Measurements from ENCODE around the gene SLC30A4. TPM values are rescaled to one million over a fixed set of nuclear protein-coding genes. Genes with fewer than 3 reads are reported as not detected.
"Not testable (repeated sequence)": the region's sequence is repeated elsewhere in the genome, so short reads cannot be mapped to it uniquely, and the experiment has no call there.

Gene SLC30A4
- 1.6 TPM for total RNA-seq

GRCh38 chr15:45522328-45523165, at the start of gene SLC30A4:
Gene SLC30A4 (minus strand): TSS chr15:45522755. CDS start chr15:45522354, 401 bp downstream.
- peak; percentile 42 to 69 (median 68) for DNase-seq (ENCODE audit: low read depth in 2 of 3, low spot score in 2 of 3)

GRCh38 chr15:45555934-45556608, 33.5 kb upstream of the SLC30A4 start:
- peak in 1 of 3 donors; percentile 9 for DNase-seq (ENCODE audit: low read depth in 2 of 3, low spot score in 2 of 3)

- no peak for DNase-seq (ENCODE audit: low read depth in 2 of 3, low spot score in 2 of 3)
These were observed 29.1 kb upstream of the SLC30A4 start for GRCh38 chr15:45551676-45552075.

- DNase-seq (ENCODE audit: low read depth in 2 of 3, low spot score in 2 of 3), result no peak
These were observed 27.9 kb upstream of the SLC30A4 start for GRCh38 chr15:45550436-45550835.

GRCh38 chr15:45549541-45550220, 27.1 kb upstream of the SLC30A4 start:
- DNase-seq (ENCODE audit: low read depth in 2 of 3, low spot score in 2 of 3), result no peak

GRCh38 chr15:45548753-45549520, 26.4 kb upstream of the SLC30A4 start:
- DNase-seq (ENCODE audit: low read depth in 2 of 3, low spot score in 2 of 3), result no peak

- DNase-seq (ENCODE audit: low read depth in 2 of 3, low spot score in 2 of 3), result no peak
These were observed 24.2 kb upstream of the SLC30A4 start for GRCh38 chr15:45546789-45547188.

GRCh38 chr15:45544266-45545023, 21.9 kb upstream of the SLC30A4 start:
- no peak for DNase-seq (ENCODE audit: low read depth in 2 of 3, low spot score in 2 of 3)

GRCh38 chr15:45543051-45543450, 20.5 kb upstream of the SLC30A4 start:
- DNase-seq (ENCODE audit: low read depth in 2 of 3, low spot score in 2 of 3), result no peak

GRCh38 chr15:45540531-45540930, 18.0 kb upstream of the SLC30A4 start:
- no peak for DNase-seq (ENCODE audit: low read depth in 2 of 3, low spot score in 2 of 3)

- no peak for DNase-seq (ENCODE audit: low read depth in 2 of 3, low spot score in 2 of 3)
These were observed 17.1 kb upstream of the SLC30A4 start for GRCh38 chr15:45539680-45540079.

- DNase-seq (ENCODE audit: low read depth in 2 of 3, low spot score in 2 of 3), result no peak
These were observed 14.4 kb upstream of the SLC30A4 start for GRCh38 chr15:45536934-45537333.

GRCh38 chr15:45535486-45536042, 13.0 kb upstream of the SLC30A4 start:
- DNase-seq (ENCODE audit: low read depth in 2 of 3, low spot score in 2 of 3), result no peak

- DNase-seq (ENCODE audit: low read depth in 2 of 3, low spot score in 2 of 3), result no peak
These were observed 12.3 kb upstream of the SLC30A4 start for GRCh38 chr15:45534821-45535220.

- not testable (repeated sequence) for DNase-seq (ENCODE audit: low read depth in 2 of 3, low spot score in 2 of 3)
These were observed 10.3 kb upstream of the SLC30A4 start for GRCh38 chr15:45532892-45533291.

GRCh38 chr15:45529613-45530012, 7.1 kb upstream of the SLC30A4 start:
- DNase-seq (ENCODE audit: low read depth in 2 of 3, low spot score in 2 of 3), result no peak

- peak in 2 of 3 donors; percentile 9 to 52 for DNase-seq (ENCODE audit: low read depth in 2 of 3, low spot score in 2 of 3)
These were observed 4.5 kb upstream of the SLC30A4 start for GRCh38 chr15:45527086-45527485.

GRCh38 chr15:45523166-45523460, 558 bp upstream of the SLC30A4 start:
- peak in 1 of 3 donors; percentile 5 for DNase-seq (ENCODE audit: low read depth in 2 of 3, low spot score in 2 of 3)

GRCh38 chr15:45521596-45522327, 793 bp downstream of the SLC30A4 start:
- DNase-seq (ENCODE audit: low read depth in 2 of 3, low spot score in 2 of 3), result peak; percentile 5 to 64 (median 34)
